Gastrocnemius medialis (tissue), 4 donors: ENCODE measurements around the gene LEMD1.

Experiments used
- POLR2A ChIP-seq, 2 donors: fragments of 450-650 bp; IDR thresholded peaks; one replicate each; pipeline ENCODE4 v1.6.1; 2017; ENCODE audit warnings: antibody characterized with exemption in 2 of 2, mild to moderate bottlenecking in 2 of 2, moderate library complexity in 2 of 2
- TF ChIP-seq, protein P1 (sequence below), 5 experiments: fragments of 450-650 bp in 3 of 5; fragments of 200-600 bp in 2 of 5; sonication (generic) in 2 of 5; IDR thresholded peaks in 4 of 5; conservative IDR thresholded peaks in 1 of 5; 1 replicate in 4 of 5; 2 replicates in 1 of 5; pipeline ENCODE4 v1.5.1; 2016 to 2019; ENCODE audit warnings: antibody characterized with exemption in 5 of 5, mild to moderate bottlenecking in 3 of 5, moderate library complexity in 3 of 5

- TF ChIP-seq, protein P1, sequence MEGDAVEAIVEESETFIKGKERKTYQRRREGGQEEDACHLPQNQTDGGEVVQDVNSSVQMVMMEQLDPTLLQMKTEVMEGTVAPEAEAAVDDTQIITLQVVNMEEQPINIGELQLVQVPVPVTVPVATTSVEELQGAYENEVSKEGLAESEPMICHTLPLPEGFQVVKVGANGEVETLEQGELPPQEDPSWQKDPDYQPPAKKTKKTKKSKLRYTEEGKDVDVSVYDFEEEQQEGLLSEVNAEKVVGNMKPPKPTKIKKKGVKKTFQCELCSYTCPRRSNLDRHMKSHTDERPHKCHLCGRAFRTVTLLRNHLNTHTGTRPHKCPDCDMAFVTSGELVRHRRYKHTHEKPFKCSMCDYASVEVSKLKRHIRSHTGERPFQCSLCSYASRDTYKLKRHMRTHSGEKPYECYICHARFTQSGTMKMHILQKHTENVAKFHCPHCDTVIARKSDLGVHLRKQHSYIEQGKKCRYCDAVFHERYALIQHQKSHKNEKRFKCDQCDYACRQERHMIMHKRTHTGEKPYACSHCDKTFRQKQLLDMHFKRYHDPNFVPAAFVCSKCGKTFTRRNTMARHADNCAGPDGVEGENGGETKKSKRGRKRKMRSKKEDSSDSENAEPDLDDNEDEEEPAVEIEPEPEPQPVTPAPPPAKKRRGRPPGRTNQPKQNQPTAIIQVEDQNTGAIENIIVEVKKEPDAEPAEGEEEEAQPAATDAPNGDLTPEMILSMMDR (IDR thresholded peaks at IDR 0.05 in 4 of 5, conservative IDR thresholded peaks at IDR 0.05 in 1 of 5) = no peak
- no peak for TF ChIP-seq POLR2A (IDR thresholded peaks at IDR 0.05)
Observed at GRCh38 chr1:205452933-205453332, 31.1 kb upstream of the LEMD1 start.
